ENCODE results near the gene KRTAP5-11. TPM values are rescaled to one million over a fixed set of nuclear protein-coding genes. Genes with fewer than 3 reads are reported as not detected.

Gene KRTAP5-11
- total and polyA plus RNA-seq, 2 of the 8 experiments (the other 6 are each of a cell fraction or from before 2014, with no cell fraction given) = not detected

DNA sequence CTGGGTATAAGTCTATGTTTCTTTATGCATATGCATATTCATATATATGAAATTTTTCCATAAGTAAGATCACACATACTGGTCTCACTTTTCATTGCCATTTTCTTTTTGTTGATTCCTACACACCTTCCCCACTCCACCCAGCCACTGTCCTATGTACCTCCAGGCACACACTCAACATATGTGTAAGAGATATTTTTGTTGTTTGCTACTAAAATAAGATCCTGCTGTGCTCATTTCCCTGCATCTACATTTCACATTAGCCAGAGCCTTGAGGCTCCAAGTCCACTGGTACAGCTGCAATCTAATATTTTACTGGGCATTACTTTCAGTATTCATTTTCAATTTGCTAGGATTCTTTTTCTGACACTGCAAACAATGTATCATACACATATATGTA, 25.4 kb downstream of the KRTAP5-11 start:
- Histone ChIP-seq H3K27me3 (replicated peaks in 1 of 4; ENCODE audit: control insufficient read depth in 3 of 4, extremely low read depth in 1 of 4, insufficient read depth in 3 of 4, low read length in 3 of 4) (no peaks in the 10 kb centered on the region), H3K4ac (replicated peaks; ENCODE audit: insufficient read length, low read depth, low read length) (no peak overlapping the region), H2AK5ac (ENCODE audit: low read depth, low read length) (no peak overlapping the region), H3K56ac (replicated peaks; ENCODE audit: insufficient read length, low read depth, low read length) (no peak overlapping the region), H2BK20ac (ENCODE audit: low read length) (no peak overlapping the region), H3K9me3 (ENCODE audit: insufficient read depth in 2 of 2, low read depth in 1 of 2, low read length in 1 of 2) (peaks cover 6 to 8% of the 10 kb centered on the region in 2 experiments; a peak in 2 of 4 replicates), H3K23ac (ENCODE audit: insufficient read length) (no peak overlapping the region), H3K4me2 (ENCODE audit: insufficient read depth in 1 of 2, low read depth in 2 of 2, low read length in 2 of 2) (no peak overlapping the region), H4K8ac (ENCODE audit: extremely low read depth, insufficient read depth, low read length) (no peak overlapping the region), H3K4me3 (ENCODE audit: extremely low read depth in 1 of 4, insufficient read depth in 2 of 4, low read depth in 3 of 4, low read length in 4 of 4) (no peak overlapping the region), H3K18ac (ENCODE audit: extremely low read depth, low read length) (no peak overlapping the region), H3K4me1 (replicated peaks in 1 of 4; ENCODE audit: control insufficient read depth in 3 of 4, insufficient read depth in 4 of 4, low read length in 3 of 4) (no peaks in the 10 kb centered on the region), H2BK120ac (replicated peaks; ENCODE audit: low read depth, low read length) (no peak overlapping the region), H2BK15ac (ENCODE audit: low read length) (no peak overlapping the region), H3K79me1 (ENCODE audit: low read depth, low read length) (no peaks in the 10 kb centered on the region), H3K23me2 (ENCODE audit: low read depth, low read length) (peaks cover 2% of the 10 kb centered on the region; the same call in 1 of the 2 replicates), H2AFZ (ENCODE audit: low read length) (no peak overlapping the region), H3K9ac (replicated peaks in 1 of 4; ENCODE audit: extremely low read depth in 1 of 4, low read depth in 3 of 4, low read length in 3 of 4) (no peak overlapping the region), H2BK12ac (ENCODE audit: low read depth, low read length) (no peak overlapping the region), H3K36me3 (ENCODE audit: control insufficient read depth in 2 of 4, insufficient read depth in 4 of 4, low read length in 3 of 4) (no peaks in the 10 kb centered on the region), H4K91ac (replicated peaks; ENCODE audit: insufficient read length, low read length) (no peak overlapping the region), H3K14ac (ENCODE audit: insufficient read length) (no peak overlapping the region), H3K27ac (ENCODE audit: low read depth, low read length) (no peak overlapping the region), H4K5ac (ENCODE audit: insufficient read length, low read depth, low read length) (no peak overlapping the region), H4K20me1 (replicated peaks in 1 of 2; ENCODE audit: control insufficient read depth in 1 of 2, insufficient read depth in 2 of 2, low read length in 2 of 2) (no peaks in the 10 kb centered on the region), H3K79me2 (ENCODE audit: control insufficient read depth in 1 of 2, insufficient read depth in 2 of 2, low read length in 2 of 2) (no peaks in the 10 kb centered on the region), H2BK5ac (ENCODE audit: low read depth, low read length) (no peak overlapping the region)
- DNase-seq (ENCODE audit: low read depth in 1 of 2, low spot score in 2 of 2) (no peak), FAIRE-seq (no peak)
- ChIA-PET POLR2A (ENCODE audit: partially characterized antibody) (no interaction called here), CTCF (ENCODE audit: partially characterized antibody) (interaction anchor here (1.1 kb wide), 1 partner anchor 16 kb away, joined by 5 read pairs; no protein-coding TSS in a partner anchor)
- TF ChIP-seq RBBP5 (IDR thresholded peaks at IDR 0.05; ENCODE audit: borderline replicate concordance, low read depth, low read length) (no peak), HDAC2 (IDR thresholded peaks at IDR 0.05; ENCODE audit: borderline replicate concordance in 1 of 2, low read depth in 2 of 2, low read length in 2 of 2) (no peak), FOSL1 (IDR thresholded peaks at IDR 0.05; ENCODE audit: insufficient read depth, low read depth, low read length) (no peak), HDAC6 (IDR thresholded peaks at IDR 0.05; ENCODE audit: low read depth, low read length) (no peak), CBX5 (IDR thresholded peaks at IDR 0.05; ENCODE audit: low read depth, low read length) (no peak), JUND (IDR thresholded peaks at IDR 0.05; ENCODE audit: low read length) (no peak), SIN3A (conservative IDR thresholded peaks at IDR 0.05 in 1 of 2, IDR thresholded peaks at IDR 0.05 in 1 of 2; ENCODE audit: low read depth in 1 of 2, low read length in 2 of 2) (no peak)
- TF ChIP-seq, protein P1, sequence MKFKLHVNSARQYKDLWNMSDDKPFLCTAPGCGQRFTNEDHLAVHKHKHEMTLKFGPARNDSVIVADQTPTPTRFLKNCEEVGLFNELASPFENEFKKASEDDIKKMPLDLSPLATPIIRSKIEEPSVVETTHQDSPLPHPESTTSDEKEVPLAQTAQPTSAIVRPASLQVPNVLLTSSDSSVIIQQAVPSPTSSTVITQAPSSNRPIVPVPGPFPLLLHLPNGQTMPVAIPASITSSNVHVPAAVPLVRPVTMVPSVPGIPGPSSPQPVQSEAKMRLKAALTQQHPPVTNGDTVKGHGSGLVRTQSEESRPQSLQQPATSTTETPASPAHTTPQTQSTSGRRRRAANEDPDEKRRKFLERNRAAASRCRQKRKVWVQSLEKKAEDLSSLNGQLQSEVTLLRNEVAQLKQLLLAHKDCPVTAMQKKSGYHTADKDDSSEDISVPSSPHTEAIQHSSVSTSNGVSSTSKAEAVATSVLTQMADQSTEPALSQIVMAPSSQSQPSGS (IDR thresholded peaks at IDR 0.05; ENCODE audit: low read length) = no peak

Measured in H1 (cell line).